Astrocyte (in vitro differentiated cells and primary cell): ENCODE data around the gene COG7. TPM values are rescaled to one million over a fixed set of nuclear protein-coding genes. Genes with fewer than 3 reads are reported as not detected.
"Not testable (repeated sequence)": the region's sequence is repeated elsewhere in the genome, so short reads cannot be mapped to it uniquely, and the experiment has no call there.

ENCODE experiments used
- DNase-seq: peaks from one replicate; pipeline ENCODE4 v3.0.0-alpha.2; 2010; ENCODE audit warnings: low read depth
- FAIRE-seq: peaks from 2 replicates; lab custom pipeline; 2011; peaks lifted over from hg19 to GRCh38; lab: Jason Lieb, UNC
- H2AFZ ChIP-seq: 2 replicates; pipeline ENCODE4 v1.6.0; 2012; ENCODE audit warnings: low read depth, low read length, inconsistent platforms
- H3K27ac ChIP-seq: 2 replicates; pipeline ENCODE4 v1.5.1; 2011; ENCODE audit warnings: low read depth, low read length, inconsistent platforms
- H3K27me3 ChIP-seq: 2 replicates; pipeline ENCODE4 v1.6.0; 2011; ENCODE audit warnings: low read length, inconsistent platforms; ENCODE audit not compliant: insufficient read depth
- H3K36me3 ChIP-seq: 2 replicates; pipeline ENCODE4 v1.5.1; 2011; ENCODE audit warnings: low read length, inconsistent platforms; ENCODE audit not compliant: insufficient read depth
- H3K4me1 ChIP-seq: 2 replicates; pipeline ENCODE4 v1.5.1; 2011; ENCODE audit warnings: low read length, inconsistent platforms; ENCODE audit not compliant: insufficient read depth
- H3K4me2 ChIP-seq: 2 replicates; pipeline ENCODE4 v1.6.0; 2012; ENCODE audit warnings: low read length, inconsistent platforms
- H3K4me3 ChIP-seq: 2 replicates; pipeline ENCODE4 v1.5.1; 2011; ENCODE audit warnings: low read depth, mild to moderate bottlenecking, low read length, inconsistent platforms; ENCODE audit not compliant: insufficient read depth
- H3K79me2 ChIP-seq: 2 replicates; pipeline ENCODE4 v1.6.0; 2012; ENCODE audit warnings: mild to moderate bottlenecking, low read length, inconsistent platforms; ENCODE audit not compliant: insufficient read depth
- H3K9ac ChIP-seq: 2 replicates; pipeline ENCODE4 v1.6.0; 2012; ENCODE audit warnings: mild to moderate bottlenecking, low read length, inconsistent platforms
- H3K9me3 ChIP-seq: 2 replicates; pipeline ENCODE4 v1.5.1; 2012; ENCODE audit warnings: low read depth, mild to moderate bottlenecking, low read length, inconsistent platforms; ENCODE audit not compliant: insufficient read depth
- H4K20me1 ChIP-seq: 2 replicates; pipeline ENCODE4 v1.6.0; 2012; ENCODE audit warnings: low read length, inconsistent platforms; ENCODE audit not compliant: insufficient read depth
- H3K27ac Mint-ChIP-seq: one replicate; pipeline ENCODE4 v1.8.0; 2021; ENCODE audit warnings: mild to moderate bottlenecking, mixed read lengths; ENCODE audit not compliant: unreplicated experiment
- H3K27me3 Mint-ChIP-seq: one replicate; pipeline ENCODE4 v1.8.0; 2021; ENCODE audit warnings: low read depth, mixed read lengths; ENCODE audit not compliant: unreplicated experiment
- H3K36me3 Mint-ChIP-seq: one replicate; pipeline ENCODE4 v1.8.0; 2021; ENCODE audit warnings: low read depth, mixed read lengths; ENCODE audit not compliant: unreplicated experiment
- H3K4me1 Mint-ChIP-seq: one replicate; pipeline ENCODE4 v1.8.0; 2021; ENCODE audit warnings: low read depth, mixed read lengths; ENCODE audit not compliant: unreplicated experiment
- H3K4me3 Mint-ChIP-seq: one replicate; pipeline ENCODE4 v1.8.0; 2021; ENCODE audit warnings: mild to moderate bottlenecking, moderate library complexity, mixed read lengths; ENCODE audit not compliant: unreplicated experiment
- H3K9me3 Mint-ChIP-seq: one replicate; pipeline ENCODE4 v1.8.0; 2021; ENCODE audit warnings: mild to moderate bottlenecking, mixed read lengths; ENCODE audit not compliant: unreplicated experiment
- EZH2 ChIP-seq: IDR thresholded peaks from 2 replicates; pipeline ENCODE4 v1.6.1; 2012; ENCODE audit warnings: mild to moderate bottlenecking, low read length, inconsistent platforms; ENCODE audit not compliant: insufficient read depth
- total RNA-seq: library from RNA; stranded (reverse); gene quantifications from 2 replicates; pipeline ENCODE4 v1.2.1, GENCODE V29; 2021
- TF ChIP-seq, protein P1 (sequence below): IDR thresholded peaks from 2 replicates; pipeline ENCODE4 v1.5.1; 2011; ENCODE audit warnings: low read depth, mild to moderate bottlenecking, inconsistent platforms, low read length, moderate library complexity; ENCODE audit not compliant: insufficient read depth

Gene COG7
- total RNA-seq, 1 donor from 2014 or later: 19.8 TPM

DNA sequence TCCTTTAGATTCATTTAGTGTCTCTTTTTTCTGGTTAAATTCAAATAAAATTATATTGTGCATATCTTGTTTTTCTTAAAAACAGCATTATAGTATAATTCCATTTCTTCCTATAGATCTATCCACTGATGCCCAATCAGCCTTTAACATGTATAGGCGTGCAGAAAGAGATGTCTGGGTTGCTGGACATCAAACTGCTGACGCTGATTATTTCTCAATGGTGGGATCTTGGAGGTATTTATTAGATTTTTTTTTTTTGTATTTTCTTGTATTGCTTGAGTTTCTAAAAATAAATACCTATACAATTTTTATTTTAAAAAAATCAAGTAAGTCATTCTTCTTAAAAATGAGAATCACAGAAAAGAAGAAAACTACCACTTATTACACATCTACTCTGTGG, 50.9 kb downstream of the COG7 start:
- no peaks in the 10 kb centered on the region for H4K20me1 ChIP-seq
- H3K36me3 ChIP-seq: peaks cover 29% of the 10 kb centered on the region
- no peak for FAIRE-seq

DNA sequence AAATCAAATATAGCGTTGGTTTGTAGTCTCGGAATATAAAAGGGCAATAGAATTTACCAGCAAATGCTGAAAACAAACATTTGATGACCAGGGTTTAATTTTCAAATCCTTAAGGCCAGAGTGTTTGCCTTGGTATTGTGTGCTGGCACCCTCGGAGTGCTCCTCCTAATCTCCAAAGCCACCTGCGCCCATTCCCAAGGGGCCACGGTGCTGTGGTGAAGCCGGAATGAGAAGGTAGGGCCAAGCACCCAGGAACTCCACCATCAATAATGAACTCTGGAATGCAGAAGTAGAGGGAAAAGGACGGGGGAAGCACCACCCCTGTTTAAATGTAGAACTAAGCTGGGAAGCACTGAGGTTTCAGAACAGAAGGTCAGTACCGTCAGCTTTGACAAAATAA, 51.9 kb downstream of the COG7 start:
- H3K4me1 Mint-ChIP-seq: peaks cover 3% of the 10 kb centered on the region
- no peaks in the 10 kb centered on the region for H4K20me1 ChIP-seq
- H3K9ac ChIP-seq: no peak overlapping the region
- H3K4me1 ChIP-seq: no peaks in the 10 kb centered on the region
- H3K36me3 ChIP-seq: peaks cover 29% of the 10 kb centered on the region
- H3K27me3 Mint-ChIP-seq: no peaks in the 10 kb centered on the region
- no peaks in the 10 kb centered on the region for H3K79me2 ChIP-seq
- H3K4me2 ChIP-seq: no peak overlapping the region
- TF ChIP-seq, protein P1, sequence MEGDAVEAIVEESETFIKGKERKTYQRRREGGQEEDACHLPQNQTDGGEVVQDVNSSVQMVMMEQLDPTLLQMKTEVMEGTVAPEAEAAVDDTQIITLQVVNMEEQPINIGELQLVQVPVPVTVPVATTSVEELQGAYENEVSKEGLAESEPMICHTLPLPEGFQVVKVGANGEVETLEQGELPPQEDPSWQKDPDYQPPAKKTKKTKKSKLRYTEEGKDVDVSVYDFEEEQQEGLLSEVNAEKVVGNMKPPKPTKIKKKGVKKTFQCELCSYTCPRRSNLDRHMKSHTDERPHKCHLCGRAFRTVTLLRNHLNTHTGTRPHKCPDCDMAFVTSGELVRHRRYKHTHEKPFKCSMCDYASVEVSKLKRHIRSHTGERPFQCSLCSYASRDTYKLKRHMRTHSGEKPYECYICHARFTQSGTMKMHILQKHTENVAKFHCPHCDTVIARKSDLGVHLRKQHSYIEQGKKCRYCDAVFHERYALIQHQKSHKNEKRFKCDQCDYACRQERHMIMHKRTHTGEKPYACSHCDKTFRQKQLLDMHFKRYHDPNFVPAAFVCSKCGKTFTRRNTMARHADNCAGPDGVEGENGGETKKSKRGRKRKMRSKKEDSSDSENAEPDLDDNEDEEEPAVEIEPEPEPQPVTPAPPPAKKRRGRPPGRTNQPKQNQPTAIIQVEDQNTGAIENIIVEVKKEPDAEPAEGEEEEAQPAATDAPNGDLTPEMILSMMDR: no peak
- TF ChIP-seq EZH2: no peak
- no peak overlapping the region for H3K4me3 Mint-ChIP-seq
- no peaks in the 10 kb centered on the region for H3K9me3 ChIP-seq
- no peaks in the 10 kb centered on the region for H3K27me3 ChIP-seq
- H3K4me3 ChIP-seq: no peak overlapping the region
- no peak overlapping the region for H3K27ac Mint-ChIP-seq
- H2AFZ ChIP-seq: no peak overlapping the region
- no peak overlapping the region for H3K27ac ChIP-seq
- H3K9me3 Mint-ChIP-seq: no peaks in the 10 kb centered on the region
- peaks cover 36% of the 10 kb centered on the region for H3K36me3 Mint-ChIP-seq
- no peak for FAIRE-seq
- DNase-seq: no peak

More for the DNA sequence above, 50.9 kb downstream of the COG7 start:
- no peaks in the 10 kb centered on the region for H3K9me3 Mint-ChIP-seq
- DNase-seq: no peak
- no peaks in the 10 kb centered on the region for H3K9me3 ChIP-seq
- no peak overlapping the region for H3K4me3 Mint-ChIP-seq
- H3K27me3 ChIP-seq: no peaks in the 10 kb centered on the region
- H2AFZ ChIP-seq: no peak overlapping the region
- no peaks in the 10 kb centered on the region for H3K79me2 ChIP-seq
- peaks cover 37% of the 10 kb centered on the region for H3K36me3 Mint-ChIP-seq
- no peak overlapping the region for H3K4me3 ChIP-seq
- H3K27me3 Mint-ChIP-seq: no peaks in the 10 kb centered on the region
- H3K9ac ChIP-seq: no peak overlapping the region
- H3K4me2 ChIP-seq: no peak overlapping the region
- no peak for TF ChIP-seq EZH2
- TF ChIP-seq, protein P1: no peak
- H3K4me1 ChIP-seq: no peaks in the 10 kb centered on the region
- no peak overlapping the region for H3K27ac ChIP-seq
- H3K27ac Mint-ChIP-seq: no peak overlapping the region
- H3K4me1 Mint-ChIP-seq: peaks cover 3% of the 10 kb centered on the region

DNA sequence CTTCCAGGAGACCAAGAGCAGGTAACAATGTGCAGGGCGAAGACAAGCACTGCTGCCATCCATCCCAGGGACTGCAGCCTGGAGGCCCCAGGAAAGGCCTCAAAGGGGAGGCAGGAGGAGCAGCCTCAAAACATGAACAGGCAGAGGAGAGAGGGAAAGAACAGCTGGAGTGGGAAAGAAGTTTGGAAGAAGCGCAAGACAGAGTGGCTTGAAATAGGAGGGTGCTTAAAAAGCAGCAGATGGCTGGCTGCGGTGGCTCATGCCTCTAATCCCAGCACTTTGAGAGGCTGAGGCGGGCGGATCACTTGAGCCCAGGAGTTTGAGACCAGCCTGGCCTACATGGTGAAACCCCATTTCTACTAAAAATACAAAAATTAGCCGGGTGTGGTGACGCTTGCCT, 52.5 kb downstream of the COG7 start:
- not testable (repeated sequence) for H3K79me2 ChIP-seq, H3K9ac ChIP-seq, H3K27me3 ChIP-seq, H3K4me3 Mint-ChIP-seq, H3K4me3 ChIP-seq, H3K27me3 Mint-ChIP-seq, H4K20me1 ChIP-seq, H3K27ac ChIP-seq, H3K4me1 Mint-ChIP-seq, H3K9me3 Mint-ChIP-seq, H3K4me1 ChIP-seq, H3K4me2 ChIP-seq, H2AFZ ChIP-seq, H3K9me3 ChIP-seq, H3K27ac Mint-ChIP-seq, FAIRE-seq, DNase-seq
- H3K36me3 Mint-ChIP-seq: peaks cover 39% of the 10 kb centered on the region
- H3K36me3 ChIP-seq: peaks cover 29% of the 10 kb centered on the region
